Mesothelial cell of epicardium (in vitro differentiated cells): ENCODE results near the gene HTRA3. TPM values are rescaled to one million over a fixed set of nuclear protein-coding genes. Genes with fewer than 3 reads are reported as not detected.

Source experiments
- DNase-seq, 2 experiments: peaks; one replicate each; pipeline ENCODE4 v3.0.0; 2021; ENCODE audit warnings: low spot score in 2 of 2; ENCODE audit not compliant: unreplicated experiment in 2 of 2
- H3K27ac Mint-ChIP-seq: 2 replicates; pipeline ENCODE4 v1.8.0; 2021; ENCODE audit warnings: mixed read lengths
- H3K27me3 Mint-ChIP-seq: 2 replicates; pipeline ENCODE4 v1.8.0; 2021; ENCODE audit warnings: low read depth, mixed read lengths
- H3K36me3 Mint-ChIP-seq: 2 replicates; pipeline ENCODE4 v1.8.0; 2021; ENCODE audit warnings: mixed read lengths
- H3K4me1 Mint-ChIP-seq: 2 replicates; pipeline ENCODE4 v1.8.0; 2021; ENCODE audit warnings: mixed read lengths
- H3K4me3 Mint-ChIP-seq: 2 replicates; pipeline ENCODE4 v1.8.0; 2021; ENCODE audit warnings: mild to moderate bottlenecking, moderate library complexity, mixed read lengths
- H3K9me3 Mint-ChIP-seq: 2 replicates; pipeline ENCODE4 v1.8.0; 2021; ENCODE audit warnings: mixed read lengths
- CTCF ChIP-seq: fragments of 200-600 bp; sonication (generic); IDR thresholded peaks from one replicate; pipeline ENCODE4 v1.5.0; 2021; ENCODE audit warnings: antibody characterized with exemption; ENCODE audit not compliant: unreplicated experiment
- total RNA-seq: library from RNA; stranded (reverse); gene quantifications from 3 replicates; pipeline ENCODE4 v1.2.1, GENCODE V29; 2021

HTRA3 gene
- total RNA-seq, 1 donor from 2014 or later = 26.2 TPM

- TF ChIP-seq CTCF = no peak
- peak in 1 of 2 experiments; percentile 6 for DNase-seq
Observed at GRCh38 chr4:8328456-8328855, 58.9 kb downstream of the HTRA3 start.

GRCh38 chr4:8328866-8329559 lies 59.5 kb downstream of the HTRA3 start:
- peak in 1 of 2 experiments; percentile 5 for DNase-seq
- Mint-ChIP-seq H3K27ac (no peak overlapping the region), H3K36me3 (peaks cover 3% of the 10 kb centered on the region), H3K9me3 (peaks cover 14% of the 10 kb centered on the region), H3K27me3 (no peaks in the 10 kb centered on the region), H3K4me3 (no peak overlapping the region), H3K4me1 (no peaks in the 10 kb centered on the region)
- TF ChIP-seq CTCF = no peak

More at GRCh38 chr4:8328456-8328855, 58.9 kb downstream of the HTRA3 start:
- Mint-ChIP-seq H3K27me3 (no peaks in the 10 kb centered on the region), H3K27ac (no peak overlapping the region), H3K4me3 (no peak overlapping the region), H3K4me1 (no peaks in the 10 kb centered on the region), H3K36me3 (peaks cover 3% of the 10 kb centered on the region), H3K9me3 (peaks cover 16% of the 10 kb centered on the region)

- H3K27me3 Mint-ChIP-seq = no peaks in the 10 kb centered on the region
- no peaks in the 10 kb centered on the region for H3K4me1 Mint-ChIP-seq
- no peak overlapping the region for H3K27ac Mint-ChIP-seq
- peaks cover under 1% of the 10 kb centered on the region for H3K36me3 Mint-ChIP-seq
- H3K4me3 Mint-ChIP-seq = no peak overlapping the region
- H3K9me3 Mint-ChIP-seq = peaks cover 9% of the 10 kb centered on the region
- no peak for TF ChIP-seq CTCF
- peak in 1 of 2 experiments; percentile 1 for DNase-seq
Observed at GRCh38 chr4:8329560-8329858, 60.0 kb downstream of the HTRA3 start.

- H3K4me1 Mint-ChIP-seq = no peaks in the 10 kb centered on the region
- no peaks in the 10 kb centered on the region for H3K27me3 Mint-ChIP-seq
- peak; percentile 17 to 35 for DNase-seq
- H3K27ac Mint-ChIP-seq = no peak overlapping the region
- no peak overlapping the region for H3K4me3 Mint-ChIP-seq
- no peaks in the 10 kb centered on the region for H3K36me3 Mint-ChIP-seq
- peaks cover 8% of the 10 kb centered on the region for H3K9me3 Mint-ChIP-seq
- no peak for TF ChIP-seq CTCF
Observed at GRCh38 chr4:8329859-8330761, 60.6 kb downstream of the HTRA3 start.

GRCh38 chr4:8330821-8331574 lies 61.4 kb downstream of the HTRA3 start:
- Mint-ChIP-seq H3K27me3 (no peaks in the 10 kb centered on the region), H3K9me3 (peaks cover 13% of the 10 kb centered on the region), H3K4me3 (no peak overlapping the region), H3K27ac (no peak overlapping the region), H3K4me1 (no peaks in the 10 kb centered on the region), H3K36me3 (no peaks in the 10 kb centered on the region)
- no peak for TF ChIP-seq CTCF
- DNase-seq = peak; percentile 4 to 27
